Suprapubic skin (tissue), 3 donors: Measurements from ENCODE around the gene KRT13.

Source experiments
- EP300 ChIP-seq: sonication (generic); formaldehyde crosslinking; IDR thresholded peaks from one replicate; pipeline ENCODE4 v1.6.1; 2017; ENCODE audit warnings: antibody characterized with exemption
- POLR2A ChIP-seq, 2 donors: fragments of 450-650 bp; IDR thresholded peaks; one replicate each; pipeline ENCODE4 v1.6.1; 2017; ENCODE audit warnings: antibody characterized with exemption in 2 of 2, mild to moderate bottlenecking in 2 of 2, moderate library complexity in 2 of 2
- TF ChIP-seq, protein P1 (sequence below), 2 donors: fragments of 200-600 bp in 1 of 2; fragments of 450-650 bp in 1 of 2; sonication (generic) in 1 of 2; IDR thresholded peaks; one replicate each; pipeline ENCODE4 v1.5.1; 2016 to 2019; ENCODE audit warnings: antibody characterized with exemption in 2 of 2, mild to moderate bottlenecking in 1 of 2, moderate library complexity in 1 of 2

DNA sequence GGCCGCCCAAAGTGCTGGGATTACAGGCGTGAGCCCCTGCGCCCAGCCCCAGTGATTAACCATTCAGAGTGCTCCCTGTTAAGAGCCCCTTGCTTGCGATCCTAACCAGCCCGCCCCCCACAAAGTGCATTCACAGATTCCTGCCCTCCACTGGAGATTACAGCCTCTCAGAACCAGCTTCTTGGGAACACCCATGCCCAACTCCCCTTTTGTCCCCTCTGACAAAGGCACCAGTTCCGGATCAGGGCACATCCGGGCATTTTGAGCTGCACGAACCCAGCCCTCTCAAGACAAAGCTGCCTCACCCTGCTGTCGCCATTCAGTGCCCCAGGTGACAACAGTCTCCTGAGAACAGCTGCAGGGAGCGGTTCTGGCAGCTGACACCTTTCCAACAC is 23.5 kb upstream of the KRT13 start:
- no peak for TF ChIP-seq POLR2A (IDR thresholded peaks at IDR 0.05)
- TF ChIP-seq, protein P1, sequence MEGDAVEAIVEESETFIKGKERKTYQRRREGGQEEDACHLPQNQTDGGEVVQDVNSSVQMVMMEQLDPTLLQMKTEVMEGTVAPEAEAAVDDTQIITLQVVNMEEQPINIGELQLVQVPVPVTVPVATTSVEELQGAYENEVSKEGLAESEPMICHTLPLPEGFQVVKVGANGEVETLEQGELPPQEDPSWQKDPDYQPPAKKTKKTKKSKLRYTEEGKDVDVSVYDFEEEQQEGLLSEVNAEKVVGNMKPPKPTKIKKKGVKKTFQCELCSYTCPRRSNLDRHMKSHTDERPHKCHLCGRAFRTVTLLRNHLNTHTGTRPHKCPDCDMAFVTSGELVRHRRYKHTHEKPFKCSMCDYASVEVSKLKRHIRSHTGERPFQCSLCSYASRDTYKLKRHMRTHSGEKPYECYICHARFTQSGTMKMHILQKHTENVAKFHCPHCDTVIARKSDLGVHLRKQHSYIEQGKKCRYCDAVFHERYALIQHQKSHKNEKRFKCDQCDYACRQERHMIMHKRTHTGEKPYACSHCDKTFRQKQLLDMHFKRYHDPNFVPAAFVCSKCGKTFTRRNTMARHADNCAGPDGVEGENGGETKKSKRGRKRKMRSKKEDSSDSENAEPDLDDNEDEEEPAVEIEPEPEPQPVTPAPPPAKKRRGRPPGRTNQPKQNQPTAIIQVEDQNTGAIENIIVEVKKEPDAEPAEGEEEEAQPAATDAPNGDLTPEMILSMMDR (IDR thresholded peaks at IDR 0.05) = no peak
- TF ChIP-seq EP300 = no peak
